Measurements from ENCODE around the gene ZNF135. TPM values are rescaled to one million over a fixed set of nuclear protein-coding genes. Genes with fewer than 3 reads are reported as not detected.
A peak's percentile ranks its signal among the peaks of the same experiment; 100 is the strongest.

Gene ZNF135
- polyA plus RNA-seq, 1 donor: 8.2 TPM

GRCh38 chr19:58091251-58091995 is 32.3 kb downstream of the ZNF135 start:
- Histone ChIP-seq H3K4me3 (ENCODE audit: low read length) (no peak overlapping the region), H3K36me3 (ENCODE audit: control insufficient read depth, insufficient read depth, low read length) (peaks cover 31% of the 10 kb centered on the region), H3K9me3 (ENCODE audit: control insufficient read depth, low read depth, low read length) (peaks cover 75% of the 10 kb centered on the region), H3K27me3 (ENCODE audit: control insufficient read depth, insufficient read depth, low read length) (no peaks in the 10 kb centered on the region), H3K4me1 (ENCODE audit: control insufficient read depth, insufficient read depth, low read length) (no peaks in the 10 kb centered on the region), H3K27ac (ENCODE audit: low read length) (no peak overlapping the region)
- no CpG with 5 or more reads among the region's 11 CpGs for WGBS (ENCODE audit: insufficient coverage, low lambda C conversion rate)
- DNase-seq: peak in 1 of 2 donors; percentile 26

- WGBS (ENCODE audit: insufficient coverage, low lambda C conversion rate): 100% methylated on average over 1 of the region's 7 CpGs
- peaks cover 20% of the 10 kb centered on the region for H3K36me3 ChIP-seq (ENCODE audit: control insufficient read depth, insufficient read depth, low read length)
- no peak for DNase-seq
- no peaks in the 10 kb centered on the region for H3K27me3 ChIP-seq (ENCODE audit: control insufficient read depth, insufficient read depth, low read length)
- H3K27ac ChIP-seq (ENCODE audit: low read length): no peak overlapping the region
- H3K9me3 ChIP-seq (ENCODE audit: control insufficient read depth, low read depth, low read length): peaks cover 69% of the 10 kb centered on the region
- no peak overlapping the region for H3K4me3 ChIP-seq (ENCODE audit: low read length)
- peaks cover 4% of the 10 kb centered on the region for H3K4me1 ChIP-seq (ENCODE audit: control insufficient read depth, insufficient read depth, low read length)
These were observed 34.0 kb downstream of the ZNF135 start for GRCh38 chr19:58093071-58093470.

GRCh38 chr19:58095328-58095727 is 36.2 kb downstream of the ZNF135 start:
- Histone ChIP-seq H3K36me3 (ENCODE audit: control insufficient read depth, insufficient read depth, low read length) (peaks cover 14% of the 10 kb centered on the region), H3K4me3 (ENCODE audit: low read length) (no peak overlapping the region), H3K4me1 (ENCODE audit: control insufficient read depth, insufficient read depth, low read length) (peaks cover 7% of the 10 kb centered on the region), H3K27ac (ENCODE audit: low read length) (no peak overlapping the region), H3K9me3 (ENCODE audit: control insufficient read depth, low read depth, low read length) (peaks cover 51% of the 10 kb centered on the region), H3K27me3 (ENCODE audit: control insufficient read depth, insufficient read depth, low read length) (no peaks in the 10 kb centered on the region)
- WGBS (ENCODE audit: insufficient coverage, low lambda C conversion rate): no CpG with 5 or more reads among the region's 10 CpGs
- DNase-seq: no peak

- peaks cover 51% of the 10 kb centered on the region for H3K9me3 ChIP-seq (ENCODE audit: control insufficient read depth, low read depth, low read length)
- peaks cover 12% of the 10 kb centered on the region for H3K36me3 ChIP-seq (ENCODE audit: control insufficient read depth, insufficient read depth, low read length)
- DNase-seq: no peak
- no peaks in the 10 kb centered on the region for H3K27me3 ChIP-seq (ENCODE audit: control insufficient read depth, insufficient read depth, low read length)
- no peak overlapping the region for H3K27ac ChIP-seq (ENCODE audit: low read length)
- H3K4me1 ChIP-seq (ENCODE audit: control insufficient read depth, insufficient read depth, low read length): peaks cover 7% of the 10 kb centered on the region
- H3K4me3 ChIP-seq (ENCODE audit: low read length): no peak overlapping the region
- 80% methylated on average over 2 of the region's 13 CpGs for WGBS (ENCODE audit: insufficient coverage, low lambda C conversion rate)
These were observed 37.8 kb downstream of the ZNF135 start for GRCh38 chr19:58096884-58097283.

GRCh38 chr19:58097349-58097748 is 38.3 kb downstream of the ZNF135 start:
- DNase-seq: no peak
- H3K27ac ChIP-seq (ENCODE audit: low read length): no peak overlapping the region
- no CpG with 5 or more reads among the region's 8 CpGs for WGBS (ENCODE audit: insufficient coverage, low lambda C conversion rate)
- H3K4me1 ChIP-seq (ENCODE audit: control insufficient read depth, insufficient read depth, low read length): peaks cover 7% of the 10 kb centered on the region
- peaks cover 54% of the 10 kb centered on the region for H3K9me3 ChIP-seq (ENCODE audit: control insufficient read depth, low read depth, low read length)
- peaks cover 10% of the 10 kb centered on the region for H3K36me3 ChIP-seq (ENCODE audit: control insufficient read depth, insufficient read depth, low read length)
- H3K27me3 ChIP-seq (ENCODE audit: control insufficient read depth, insufficient read depth, low read length): no peaks in the 10 kb centered on the region
- H3K4me3 ChIP-seq (ENCODE audit: low read length): peak overlapping the region; percentile 100

GRCh38 chr19:58097781-58098681 is 38.9 kb downstream of the ZNF135 start, which contains the start of gene ZSCAN18:
Gene ZSCAN18, minus strand, starts transcription at chr19:58098231. Its CDS starts 7,964 bp downstream, at chr19:58090267.
- H3K4me1 ChIP-seq (ENCODE audit: control insufficient read depth, insufficient read depth, low read length): peaks cover 7% of the 10 kb centered on the region
- peak; percentile 98 to 99 for DNase-seq
- peak within 1 kb of the TSS; percentile 100 for H3K4me3 ChIP-seq (ENCODE audit: low read length)
- 0% methylated on average over 5 of the region's 67 CpGs for WGBS (ENCODE audit: insufficient coverage, low lambda C conversion rate)
- peaks cover 10% of the 10 kb centered on the region for H3K36me3 ChIP-seq (ENCODE audit: control insufficient read depth, insufficient read depth, low read length)
- H3K27me3 ChIP-seq (ENCODE audit: control insufficient read depth, insufficient read depth, low read length): no peaks in the 10 kb centered on the region
- H3K9me3 ChIP-seq (ENCODE audit: control insufficient read depth, low read depth, low read length): peaks cover 57% of the 10 kb centered on the region
- H3K27ac ChIP-seq (ENCODE audit: low read length): peak within 1 kb of the TSS; percentile 93

- Histone ChIP-seq H3K9me3 (ENCODE audit: control insufficient read depth, low read depth, low read length) (peaks cover 54% of the 10 kb centered on the region), H3K4me3 (ENCODE audit: low read length) (peak overlapping the region; percentile 100), H3K27ac (ENCODE audit: low read length) (peak overlapping the region; percentile 93), H3K36me3 (ENCODE audit: control insufficient read depth, insufficient read depth, low read length) (peaks cover 10% of the 10 kb centered on the region), H3K27me3 (ENCODE audit: control insufficient read depth, insufficient read depth, low read length) (no peaks in the 10 kb centered on the region), H3K4me1 (ENCODE audit: control insufficient read depth, insufficient read depth, low read length) (peaks cover 7% of the 10 kb centered on the region)
- WGBS (ENCODE audit: insufficient coverage, low lambda C conversion rate): no CpG with 5 or more reads among the region's 2 CpGs
- peak in 1 of 2 donors; percentile 11 for DNase-seq
These were observed 39.6 kb downstream of the ZNF135 start for GRCh38 chr19:58098682-58098998.

- H3K36me3 ChIP-seq (ENCODE audit: control insufficient read depth, insufficient read depth, low read length): no peaks in the 10 kb centered on the region
- H3K27ac ChIP-seq (ENCODE audit: low read length): no peak overlapping the region
- peaks cover 44% of the 10 kb centered on the region for H3K9me3 ChIP-seq (ENCODE audit: control insufficient read depth, low read depth, low read length)
- no peak overlapping the region for H3K4me3 ChIP-seq (ENCODE audit: low read length)
- H3K27me3 ChIP-seq (ENCODE audit: control insufficient read depth, insufficient read depth, low read length): no peaks in the 10 kb centered on the region
- 90% methylated on average over 2 of the region's 7 CpGs for WGBS (ENCODE audit: insufficient coverage, low lambda C conversion rate)
- no peak for DNase-seq
- H3K4me1 ChIP-seq (ENCODE audit: control insufficient read depth, insufficient read depth, low read length): no peaks in the 10 kb centered on the region
These were observed 48.9 kb downstream of the ZNF135 start for GRCh38 chr19:58107778-58108545.

GRCh38 chr19:58108546-58108817 is 49.4 kb downstream of the ZNF135 start:
- no CpG with 5 or more reads among the region's 3 CpGs for WGBS (ENCODE audit: insufficient coverage, low lambda C conversion rate)
- no peak overlapping the region for H3K4me3 ChIP-seq (ENCODE audit: low read length)
- DNase-seq: no peak
- no peaks in the 10 kb centered on the region for H3K4me1 ChIP-seq (ENCODE audit: control insufficient read depth, insufficient read depth, low read length)
- H3K9me3 ChIP-seq (ENCODE audit: control insufficient read depth, low read depth, low read length): peaks cover 47% of the 10 kb centered on the region
- H3K27ac ChIP-seq (ENCODE audit: low read length): no peak overlapping the region
- H3K36me3 ChIP-seq (ENCODE audit: control insufficient read depth, insufficient read depth, low read length): no peaks in the 10 kb centered on the region
- H3K27me3 ChIP-seq (ENCODE audit: control insufficient read depth, insufficient read depth, low read length): no peaks in the 10 kb centered on the region
